Neural progenitor cell (in vitro differentiated cells): ENCODE data around the gene DSCAML1.

Experiments used
- EZH2 ChIP-seq: fragments of 200-600 bp; sonication (generic); IDR thresholded peaks from 2 replicates; pipeline ENCODE4 v1.6.1; 2017; ENCODE audit warnings: antibody characterized with exemption, mild to moderate bottlenecking, moderate library complexity
- EZH2phosphoT487 ChIP-seq: fragments of 200-600 bp; sonication (generic); IDR thresholded peaks from 2 replicates; pipeline ENCODE4 v1.6.1; 2017; ENCODE audit warnings: antibody characterized with exemption
- TF ChIP-seq, protein P1 (sequence below): fragments of 200-600 bp; sonication (generic); IDR thresholded peaks from 2 replicates; pipeline ENCODE4 v1.5.1; 2017; ENCODE audit warnings: antibody characterized with exemption, mild to moderate bottlenecking

- TF ChIP-seq, protein P1, sequence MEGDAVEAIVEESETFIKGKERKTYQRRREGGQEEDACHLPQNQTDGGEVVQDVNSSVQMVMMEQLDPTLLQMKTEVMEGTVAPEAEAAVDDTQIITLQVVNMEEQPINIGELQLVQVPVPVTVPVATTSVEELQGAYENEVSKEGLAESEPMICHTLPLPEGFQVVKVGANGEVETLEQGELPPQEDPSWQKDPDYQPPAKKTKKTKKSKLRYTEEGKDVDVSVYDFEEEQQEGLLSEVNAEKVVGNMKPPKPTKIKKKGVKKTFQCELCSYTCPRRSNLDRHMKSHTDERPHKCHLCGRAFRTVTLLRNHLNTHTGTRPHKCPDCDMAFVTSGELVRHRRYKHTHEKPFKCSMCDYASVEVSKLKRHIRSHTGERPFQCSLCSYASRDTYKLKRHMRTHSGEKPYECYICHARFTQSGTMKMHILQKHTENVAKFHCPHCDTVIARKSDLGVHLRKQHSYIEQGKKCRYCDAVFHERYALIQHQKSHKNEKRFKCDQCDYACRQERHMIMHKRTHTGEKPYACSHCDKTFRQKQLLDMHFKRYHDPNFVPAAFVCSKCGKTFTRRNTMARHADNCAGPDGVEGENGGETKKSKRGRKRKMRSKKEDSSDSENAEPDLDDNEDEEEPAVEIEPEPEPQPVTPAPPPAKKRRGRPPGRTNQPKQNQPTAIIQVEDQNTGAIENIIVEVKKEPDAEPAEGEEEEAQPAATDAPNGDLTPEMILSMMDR: no peak
- no peak for TF ChIP-seq EZH2
- TF ChIP-seq EZH2phosphoT487: no peak
Observed at GRCh38 chr11:117515892-117516787, 280.9 kb downstream of the DSCAML1 start.
